Body of pancreas (tissue), 4 donors: ENCODE results near the gene USP21. TPM values are rescaled to one million over a fixed set of nuclear protein-coding genes. Genes with fewer than 3 reads are reported as not detected.

Experiments
- ATAC-seq: fragments of 150-250 bp; one replicate; pipeline ENCODE4 v1.9.1; 2016
- DNase-seq, 4 donors: peaks; one replicate each; pipeline ENCODE4 v3.0.0-alpha.2; 2019
- H3K27ac ChIP-seq, 4 donors: fragments of 200-600 bp; sonication (generic); 1 replicate in 3 of 4; 2 replicates in 1 of 4; pipeline versions ENCODE4 v1.5.1 to v1.6.1; 2016 to 2019; ENCODE audit warnings: mild to moderate bottlenecking in 1 of 4, mixed read lengths in 1 of 4, moderate library complexity in 1 of 4
- H3K27me3 ChIP-seq, 2 donors: fragments of 200-600 bp; sonication (generic); one replicate each; pipeline ENCODE4 v1.6.0; 2016; ENCODE audit warnings: mild to moderate bottlenecking in 1 of 2
- H3K36me3 ChIP-seq, 2 donors: fragments of 200-600 bp; sonication (generic); replicated peaks in 1 of 2; 2 replicates each; pipeline ENCODE4 v1.5.1; 2016; ENCODE audit warnings: low read depth in 2 of 2; ENCODE audit not compliant: insufficient read depth in 1 of 2
- H3K4me1 ChIP-seq: fragments of 200-600 bp; sonication (generic); one replicate; pipeline ENCODE4 v1.6.0; 2016
- H3K4me3 ChIP-seq, 2 donors: fragments of 200-600 bp; sonication (generic); 1 replicate in 1 of 2; 2 replicates in 1 of 2; pipeline ENCODE4 v1.5.1; 2016 to 2019
- H3K9me3 ChIP-seq, 3 donors: fragments of 200-600 bp; sonication (generic); 1 replicate in 2 of 3; 2 replicates in 1 of 3; pipeline ENCODE4 v1.5.1; 2016
- CTCF ChIP-seq, 7 experiments: fragments of 450-650 bp in 4 of 7; fragments of 200-600 bp in 3 of 7; sonication (generic) in 3 of 7; IDR thresholded peaks; one replicate each; pipeline ENCODE4 v1.5.1; 2016 to 2019; ENCODE audit warnings: antibody characterized with exemption in 7 of 7
- POLR2A ChIP-seq, 3 donors: fragments of 450-650 bp; IDR thresholded peaks; one replicate each; pipeline ENCODE4 v1.6.1; 2016; ENCODE audit warnings: antibody characterized with exemption in 3 of 3, mild to moderate bottlenecking in 2 of 3
- WGBS, 2 donors: methylation state at CpG; one replicate each; pipeline ENCODE4 v1.1.5; 2017; 5-methylcytosine and 5-hydroxymethylcytosine counted together
- intact Hi-C: fragments of 100-400 bp; cut with DNase I; formaldehyde crosslinking; loops from one replicate; pipeline ENCODE4 v1.15.1; 2023
- total RNA-seq, 2 donors: library from RNA; depleted of rRNA; stranded (reverse); fragments of >200 nt; gene quantifications; one replicate each; pipeline ENCODE4 v1.1.0, GENCODE V29; 2016

The USP21 gene
- total RNA-seq, 2 donors from 2014 or later = 17.8 to 21.0 TPM

DNA sequence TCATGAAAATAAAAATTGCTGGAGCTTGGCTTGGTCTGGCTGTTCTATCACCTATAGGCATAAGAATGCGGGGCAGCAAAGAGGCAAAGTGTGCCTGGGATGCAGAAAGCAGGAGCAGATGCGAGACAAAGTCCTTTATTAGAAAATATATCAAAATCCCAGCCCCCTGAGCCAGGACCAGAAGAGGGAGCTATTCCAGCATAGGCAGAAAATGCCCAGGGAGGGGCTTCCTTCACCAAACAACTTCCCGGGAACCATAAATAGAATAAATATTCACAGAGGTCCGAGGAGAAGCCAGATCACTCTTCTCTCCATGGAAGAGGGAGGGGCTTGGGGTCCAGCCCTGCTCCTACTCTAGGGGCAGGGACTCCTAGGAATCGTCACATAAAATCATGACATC lies 11.9 kb downstream of the USP21 start:
- peaks cover 12 to 24% of the 10 kb centered on the region in 2 donors for H3K36me3 ChIP-seq
- no peak overlapping the region for H3K4me3 ChIP-seq
- intact Hi-C loops = no loop called here
- H3K27me3 ChIP-seq = no peaks in the 10 kb centered on the region
- DNase-seq (no peak), ATAC-seq (no peak)
- TF ChIP-seq CTCF (IDR thresholded peaks at IDR 0.05) (no peak), POLR2A (IDR thresholded peaks at IDR 0.05) (no peak)
- WGBS, 2 donors = 53 to 58% methylated on average over 5 of the region's 5 CpGs
- peaks cover 39% of the 10 kb centered on the region for H3K4me1 ChIP-seq
- H3K9me3 ChIP-seq = no peaks in the 10 kb centered on the region
- peak overlapping the region in 1 of 4 donors; percentile 39 for H3K27ac ChIP-seq

- peaks cover 44% of the 10 kb centered on the region for H3K4me1 ChIP-seq
- intact Hi-C loops = no loop called here
- 81 to 84% methylated on average over 12 of the region's 12 CpGs for WGBS, 2 donors
- ATAC-seq (no peak), DNase-seq (no peak)
- H3K36me3 ChIP-seq = peaks cover 12 to 24% of the 10 kb centered on the region in 2 donors
- H3K9me3 ChIP-seq = no peaks in the 10 kb centered on the region
- H3K27ac ChIP-seq = peak overlapping the region in 1 of 4 donors; percentile 39
- H3K4me3 ChIP-seq = no peak overlapping the region
- TF ChIP-seq POLR2A (IDR thresholded peaks at IDR 0.05) = no peak
- no peak for TF ChIP-seq CTCF (IDR thresholded peaks at IDR 0.05)
- H3K27me3 ChIP-seq = no peaks in the 10 kb centered on the region
Measured at GRCh38 chr1:161171696-161172095, 12.4 kb downstream of the USP21 start.

DNA sequence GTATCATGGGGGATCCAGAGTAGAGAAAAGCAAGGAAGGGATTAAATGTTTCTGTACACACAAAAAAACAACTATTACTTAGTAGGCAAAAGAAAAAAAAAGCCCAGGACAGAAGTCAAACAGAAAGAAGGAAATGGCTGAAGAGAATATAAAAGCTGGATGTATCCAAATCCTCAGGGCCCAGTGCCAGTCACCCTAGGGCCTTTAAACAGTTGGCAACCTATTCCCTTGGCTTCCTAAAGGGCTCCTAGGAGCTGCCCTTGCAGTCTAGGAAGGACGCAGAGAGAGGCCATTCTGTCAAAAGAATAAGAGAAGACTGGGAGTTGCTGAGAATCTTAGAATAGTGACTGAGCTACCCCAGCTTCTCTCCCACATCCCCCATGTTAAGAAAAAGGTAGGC lies 13.0 kb downstream of the USP21 start:
- no peaks in the 10 kb centered on the region for H3K27me3 ChIP-seq
- no peak overlapping the region for H3K4me3 ChIP-seq
- intact Hi-C loops = no loop called here
- DNase-seq (no peak), ATAC-seq (no peak)
- WGBS, 2 donors = 88 to 100% methylated on average over 1 of the region's 1 CpG
- H3K27ac ChIP-seq = peak overlapping the region in 2 of 4 donors; percentile 12 to 39
- H3K9me3 ChIP-seq = no peaks in the 10 kb centered on the region
- H3K36me3 ChIP-seq = peaks cover 12 to 24% of the 10 kb centered on the region in 2 donors
- peaks cover 39% of the 10 kb centered on the region for H3K4me1 ChIP-seq
- no peak for TF ChIP-seq POLR2A (IDR thresholded peaks at IDR 0.05)
- no peak for TF ChIP-seq CTCF (IDR thresholded peaks at IDR 0.05)

DNA sequence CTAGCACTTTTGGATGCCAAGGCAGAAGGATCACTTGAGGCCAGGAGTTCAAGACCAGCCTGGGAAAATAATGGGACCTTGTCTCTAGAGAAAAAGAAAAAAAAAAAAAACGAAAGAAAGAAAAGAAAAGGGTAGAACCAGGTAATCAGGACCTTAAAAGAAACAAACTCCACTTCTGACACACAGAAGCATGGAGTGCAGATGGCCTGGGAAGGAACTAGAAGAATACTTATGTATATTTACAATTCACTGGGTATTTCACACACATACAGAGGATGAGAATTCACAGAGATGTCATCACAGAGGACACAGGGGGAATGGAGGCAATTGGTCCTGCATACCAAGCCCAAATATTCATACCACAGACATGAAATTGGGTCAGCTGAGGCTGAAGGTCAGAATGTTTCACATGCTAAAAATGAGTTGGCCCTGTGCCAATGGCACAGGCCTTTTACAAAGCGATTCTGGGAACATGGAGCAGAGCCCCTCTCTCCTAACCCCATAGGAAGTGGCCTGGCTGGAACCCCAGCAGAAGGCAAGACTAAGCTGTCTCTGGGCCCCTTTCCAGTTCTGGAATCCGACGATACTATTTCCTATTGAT lies 13.6 kb downstream of the USP21 start:
- intact Hi-C loops = no loop called here
- H3K9me3 ChIP-seq = no peaks in the 10 kb centered on the region
- DNase-seq = peak; percentile 39 to 70 (median 56)
- 12 to 25% methylated on average over 4 of the region's 4 CpGs for WGBS, 2 donors
- no peaks in the 10 kb centered on the region for H3K27me3 ChIP-seq
- peaks cover 35% of the 10 kb centered on the region for H3K4me1 ChIP-seq
- peak overlapping the region in 2 of 4 donors; percentile 12 to 39 for H3K27ac ChIP-seq
- ATAC-seq = no peak
- TF ChIP-seq CTCF (IDR thresholded peaks at IDR 0.05) (no peak), POLR2A (IDR thresholded peaks at IDR 0.05) (no peak)
- no peak overlapping the region for H3K4me3 ChIP-seq
- peaks cover 12 to 24% of the 10 kb centered on the region in 2 donors for H3K36me3 ChIP-seq

GRCh38 chr1:161173711-161174110 lies 14.4 kb downstream of the USP21 start:
- Histone ChIP-seq H3K4me1 (peaks cover 41% of the 10 kb centered on the region), H3K27ac (peak overlapping the region in 1 of 4 donors; percentile 39), H3K4me3 (no peak overlapping the region), H3K27me3 (no peaks in the 10 kb centered on the region), H3K9me3 (no peaks in the 10 kb centered on the region), H3K36me3 (peaks cover 12 to 24% of the 10 kb centered on the region in 2 donors)
- no peak for TF ChIP-seq POLR2A (IDR thresholded peaks at IDR 0.05)
- TF ChIP-seq CTCF (IDR thresholded peaks at IDR 0.05) = no peak
- DNase-seq (no peak), ATAC-seq (no peak)
- intact Hi-C loops = no loop called here
- WGBS, 2 donors = 86 to 92% methylated on average over 11 of the region's 11 CpGs
